D721Med (cell line): ENCODE measurements around the gene NDUFAF8.

Source experiments
- DNase-seq: peaks from one replicate; pipeline ENCODE4 v3.0.0; 2011; ENCODE audit warnings: low spot score; ENCODE audit not compliant: insufficient read length
- FAIRE-seq: peaks from 2 replicates; lab custom pipeline; 2011; peaks lifted over from hg19 to GRCh38; lab: Jason Lieb, UNC
- TF ChIP-seq, protein P1 (sequence below): IDR thresholded peaks from 2 replicates; pipeline ENCODE4 v1.5.1; 2012; ENCODE audit warnings: mild to moderate bottlenecking, control low read depth; ENCODE audit not compliant: insufficient read depth; ENCODE audit errors: missing control alignments

NDUFAF8 gene

GRCh38 chr17:81210466-81210865 lies 28.7 kb upstream of the NDUFAF8 start:
- no peak for FAIRE-seq
- no peak for DNase-seq
- TF ChIP-seq, protein P1, sequence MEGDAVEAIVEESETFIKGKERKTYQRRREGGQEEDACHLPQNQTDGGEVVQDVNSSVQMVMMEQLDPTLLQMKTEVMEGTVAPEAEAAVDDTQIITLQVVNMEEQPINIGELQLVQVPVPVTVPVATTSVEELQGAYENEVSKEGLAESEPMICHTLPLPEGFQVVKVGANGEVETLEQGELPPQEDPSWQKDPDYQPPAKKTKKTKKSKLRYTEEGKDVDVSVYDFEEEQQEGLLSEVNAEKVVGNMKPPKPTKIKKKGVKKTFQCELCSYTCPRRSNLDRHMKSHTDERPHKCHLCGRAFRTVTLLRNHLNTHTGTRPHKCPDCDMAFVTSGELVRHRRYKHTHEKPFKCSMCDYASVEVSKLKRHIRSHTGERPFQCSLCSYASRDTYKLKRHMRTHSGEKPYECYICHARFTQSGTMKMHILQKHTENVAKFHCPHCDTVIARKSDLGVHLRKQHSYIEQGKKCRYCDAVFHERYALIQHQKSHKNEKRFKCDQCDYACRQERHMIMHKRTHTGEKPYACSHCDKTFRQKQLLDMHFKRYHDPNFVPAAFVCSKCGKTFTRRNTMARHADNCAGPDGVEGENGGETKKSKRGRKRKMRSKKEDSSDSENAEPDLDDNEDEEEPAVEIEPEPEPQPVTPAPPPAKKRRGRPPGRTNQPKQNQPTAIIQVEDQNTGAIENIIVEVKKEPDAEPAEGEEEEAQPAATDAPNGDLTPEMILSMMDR = no peak

DNA sequence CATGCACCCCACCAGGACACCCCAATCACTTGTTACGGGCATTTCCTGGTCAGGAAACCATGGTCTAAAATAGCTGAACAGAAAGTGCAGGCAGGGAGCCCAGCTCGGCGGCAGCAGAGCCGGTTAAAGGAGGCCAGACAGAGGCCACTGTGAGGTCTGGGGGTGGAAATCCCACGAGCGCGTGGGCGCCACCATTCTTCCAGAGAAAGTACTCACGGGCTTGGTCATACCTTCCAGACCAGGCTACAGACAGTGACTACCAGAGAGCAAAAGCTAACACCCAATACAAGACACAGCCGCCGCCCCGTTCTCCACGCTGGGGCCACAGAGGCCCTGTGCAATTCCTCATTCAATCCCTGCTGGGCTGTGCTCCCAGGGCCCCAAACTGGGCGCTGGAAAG lies 28.2 kb upstream of the NDUFAF8 start:
- TF ChIP-seq, protein P1 = no peak
- DNase-seq (no peak), FAIRE-seq (no peak)

DNA sequence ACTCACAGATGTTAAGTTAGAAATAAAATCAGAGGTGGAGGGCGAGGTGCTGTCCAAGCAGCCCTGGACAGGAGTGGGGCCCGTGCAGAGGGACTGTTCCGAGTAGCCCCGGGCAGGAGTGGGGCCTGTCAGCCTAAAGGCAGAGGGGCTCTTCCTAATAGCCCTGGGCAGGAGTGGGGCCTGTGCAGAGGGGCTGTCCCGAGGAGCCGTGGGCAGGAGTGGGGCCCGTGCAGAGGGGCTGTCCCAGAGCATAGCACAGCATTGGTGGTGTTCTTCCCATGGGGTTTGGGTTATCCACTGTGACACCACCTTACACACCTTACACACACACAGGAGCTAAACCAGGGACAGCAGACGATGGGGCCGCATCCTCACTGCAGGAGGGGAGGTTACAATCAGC lies 26.8 kb upstream of the NDUFAF8 start:
- FAIRE-seq (no peak), DNase-seq (no peak)
- TF ChIP-seq, protein P1 = no peak

DNA sequence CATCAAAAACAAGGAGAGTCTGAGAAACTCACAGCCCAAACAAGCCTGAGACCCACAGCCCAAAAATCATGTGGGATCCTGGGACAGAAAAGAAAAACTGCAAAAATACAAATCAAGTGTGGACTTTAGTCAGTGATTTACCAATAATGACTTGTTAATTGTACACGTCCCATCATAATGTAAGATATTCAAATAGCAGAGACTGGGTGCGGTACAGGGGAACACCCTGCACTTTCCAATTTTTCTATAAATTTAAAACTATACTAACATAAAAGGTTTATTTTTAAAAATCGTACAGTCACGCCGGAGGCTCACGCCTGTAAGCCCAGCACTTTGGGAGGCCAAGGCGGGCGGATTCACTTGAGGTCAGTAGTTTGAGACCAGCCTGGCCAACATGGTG lies 25.1 kb upstream of the NDUFAF8 start:
- no peak for DNase-seq
- TF ChIP-seq, protein P1 = no peak
- no peak for FAIRE-seq

DNA sequence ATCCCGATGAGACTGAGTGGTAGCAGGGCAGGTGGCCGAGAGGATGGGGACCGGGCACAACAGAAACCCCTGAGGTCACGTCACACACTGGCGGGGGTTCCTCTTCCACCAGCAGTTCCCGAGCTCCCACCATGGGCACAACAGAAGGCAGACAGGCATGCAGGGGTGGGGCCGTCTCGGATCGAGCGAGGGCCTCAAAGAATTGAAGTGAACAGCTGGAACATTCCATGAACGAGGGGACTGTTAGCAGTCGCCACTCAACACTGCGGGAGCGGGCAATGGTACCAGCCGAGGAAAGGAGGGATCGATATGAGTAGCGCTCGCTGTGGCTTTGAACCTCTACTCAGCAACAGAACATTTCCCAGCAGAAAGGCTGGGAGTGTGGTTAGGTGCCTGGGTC lies 21.6 kb upstream of the NDUFAF8 start:
- TF ChIP-seq, protein P1 = no peak
- FAIRE-seq = no peak
- no peak for DNase-seq

GRCh38 chr17:81218459-81218858 lies 20.7 kb upstream of the NDUFAF8 start:
- FAIRE-seq = no peak
- DNase-seq = no peak
- TF ChIP-seq, protein P1 = no peak

- DNase-seq (no peak), FAIRE-seq (no peak)
- TF ChIP-seq, protein P1 = no peak
Measured at GRCh38 chr17:81218991-81219390, 20.1 kb upstream of the NDUFAF8 start.
